Measurements from ENCODE around the gene NKX6-2.
"Not testable (repeated sequence)": the region's sequence is repeated elsewhere in the genome, so short reads cannot be mapped to it uniquely, and the experiment has no call there.

The NKX6-2 gene

GRCh38 chr10:132785723-132786475 lies at the start of gene NKX6-2:
NKX6-2 (minus strand) TSS chr10:132786147; CDS start chr10:132785948, 199 bp downstream.
- DNase-seq (ENCODE audit: low read depth): no peak

GRCh38 chr10:132834891-132835847 lies 49.2 kb upstream of the NKX6-2 start:
- no peak for DNase-seq (ENCODE audit: low read depth)

- DNase-seq (ENCODE audit: low read depth): no peak
Observed at GRCh38 chr10:132834311-132834761, 48.4 kb upstream of the NKX6-2 start.

- DNase-seq (ENCODE audit: low read depth): no peak
Observed at GRCh38 chr10:132833421-132834111, 47.6 kb upstream of the NKX6-2 start.

GRCh38 chr10:132832186-132832969 lies 46.4 kb upstream of the NKX6-2 start:
- DNase-seq (ENCODE audit: low read depth): no peak

GRCh38 chr10:132829403-132829802 lies 43.5 kb upstream of the NKX6-2 start:
- no peak for DNase-seq (ENCODE audit: low read depth)

- no peak for DNase-seq (ENCODE audit: low read depth)
Observed at GRCh38 chr10:132828681-132829080, 42.7 kb upstream of the NKX6-2 start.

GRCh38 chr10:132827861-132828539 lies 42.1 kb upstream of the NKX6-2 start:
- no peak for DNase-seq (ENCODE audit: low read depth)

GRCh38 chr10:132827423-132827789 lies 41.5 kb upstream of the NKX6-2 start:
- no peak for DNase-seq (ENCODE audit: low read depth)

GRCh38 chr10:132826524-132827422 lies 40.8 kb upstream of the NKX6-2 start:
- DNase-seq (ENCODE audit: low read depth): no peak

GRCh38 chr10:132825783-132826523 lies 40.0 kb upstream of the NKX6-2 start:
- DNase-seq (ENCODE audit: low read depth): not testable (repeated sequence)

GRCh38 chr10:132820056-132820455 lies 34.1 kb upstream of the NKX6-2 start:
- no peak for DNase-seq (ENCODE audit: low read depth)

- DNase-seq (ENCODE audit: low read depth): no peak
Observed at GRCh38 chr10:132817701-132818211, 31.8 kb upstream of the NKX6-2 start.

- DNase-seq (ENCODE audit: low read depth): no peak
Observed at GRCh38 chr10:132816718-132817117, 30.8 kb upstream of the NKX6-2 start.

GRCh38 chr10:132815168-132815857 lies 29.4 kb upstream of the NKX6-2 start:
- no peak for DNase-seq (ENCODE audit: low read depth)

- DNase-seq (ENCODE audit: low read depth): no peak
Observed at GRCh38 chr10:132814469-132814856, 28.5 kb upstream of the NKX6-2 start.

GRCh38 chr10:132813560-132814468 lies 27.9 kb upstream of the NKX6-2 start:
- no peak for DNase-seq (ENCODE audit: low read depth)

Data from activated T-cell treated with anti-CD3 and anti-CD28 coated beads for 24 hours (primary cell).